Measurements from ENCODE around the gene ZNF112.

Gene ZNF112

GRCh38 chr19:44306283-44306682 lies 50.2 kb downstream of the ZNF112 start:
- no peak for TF ChIP-seq CTCF (IDR thresholded peaks at IDR 0.05; ENCODE audit: insufficient read depth, missing control alignments)
- no peak for DNase-seq (ENCODE audit: insufficient read length, low spot score)
- no peak for FAIRE-seq

- TF ChIP-seq CTCF (IDR thresholded peaks at IDR 0.05; ENCODE audit: insufficient read depth, missing control alignments), result no peak
- no peak for FAIRE-seq
- DNase-seq (ENCODE audit: insufficient read length, low spot score), result no peak
Measured at GRCh38 chr19:44305457-44305856, 51.0 kb downstream of the ZNF112 start.

GRCh38 chr19:44304659-44305193 lies 51.8 kb downstream of the ZNF112 start, which contains the start of gene ZNF235:
Gene ZNF235, minus strand, starts transcription at chr19:44305025. Its CDS starts 1,621 bp downstream, at chr19:44303404.
- DNase-seq (ENCODE audit: insufficient read length, low spot score) (peak; percentile 82), FAIRE-seq (peak; percentile 60)
- TF ChIP-seq CTCF (IDR thresholded peaks at IDR 0.05; ENCODE audit: insufficient read depth, missing control alignments), result no peak

GRCh38 chr19:44303976-44304568 lies 52.4 kb downstream of the ZNF112 start:
- DNase-seq (ENCODE audit: insufficient read length, low spot score), result no peak
- FAIRE-seq, result no peak
- no peak for TF ChIP-seq CTCF (IDR thresholded peaks at IDR 0.05; ENCODE audit: insufficient read depth, missing control alignments)

- no peak for DNase-seq (ENCODE audit: insufficient read length, low spot score)
- no peak for FAIRE-seq
- TF ChIP-seq CTCF (IDR thresholded peaks at IDR 0.05; ENCODE audit: insufficient read depth, missing control alignments), result no peak
Measured at GRCh38 chr19:44303320-44303719, 53.2 kb downstream of the ZNF112 start.

- DNase-seq (ENCODE audit: insufficient read length, low spot score), result no peak
- no peak for FAIRE-seq
- TF ChIP-seq CTCF (IDR thresholded peaks at IDR 0.05; ENCODE audit: insufficient read depth, missing control alignments), result no peak
Measured at GRCh38 chr19:44284968-44285367, 71.5 kb downstream of the ZNF112 start.

GRCh38 chr19:44282846-44283245 lies 73.6 kb downstream of the ZNF112 start:
- DNase-seq (ENCODE audit: insufficient read length, low spot score), result no peak
- TF ChIP-seq CTCF (IDR thresholded peaks at IDR 0.05; ENCODE audit: insufficient read depth, missing control alignments), result no peak
- FAIRE-seq, result no peak

Measured in D721Med (cell line).